GM12878 (cell line): ENCODE data around the gene CATSPERZ. TPM values are rescaled to one million over a fixed set of nuclear protein-coding genes. Genes with fewer than 3 reads are reported as not detected.

Experiments used
- CBFB ChIP-seq: IDR thresholded peaks from 2 replicates; pipeline ENCODE4 v1.6.1; 2016; ENCODE audit warnings: antibody characterized with exemption, low read depth
- CBX5 ChIP-seq: sonication (generic); IDR thresholded peaks from 2 replicates; pipeline ENCODE4 v1.6.1; 2016; ENCODE audit warnings: low read depth, moderate library complexity, mild to moderate bottlenecking, inconsistent platforms
- CHD4 ChIP-seq: fragments of 200-600 bp; sonication (generic); IDR thresholded peaks from 2 replicates; pipeline ENCODE4 v1.6.1; 2016; ENCODE audit warnings: mild to moderate bottlenecking
- IKZF2 ChIP-seq, 2 experiments: fragments of 450-650 bp; IDR thresholded peaks; 2 replicates each; pipeline ENCODE4 v1.6.1; 2017; ENCODE audit warnings: mild to moderate bottlenecking in 2 of 2, moderate library complexity in 2 of 2
- MTA3 ChIP-seq: IDR thresholded peaks from 2 replicates; pipeline ENCODE4 v1.6.1; 2012; ENCODE audit warnings: low read length, inconsistent platforms, borderline replicate concordance
- PAX5 ChIP-seq: IDR thresholded peaks from 2 replicates; pipeline ENCODE4 v1.6.1; 2011; ENCODE audit warnings: low read depth, low read length, borderline replicate concordance
- PML ChIP-seq: IDR thresholded peaks from 2 replicates; pipeline ENCODE4 v1.6.1; 2012; ENCODE audit warnings: low read length, inconsistent platforms
- RAD21 ChIP-seq: IDR thresholded peaks from 2 replicates; pipeline ENCODE4 v1.6.1; 2011; ENCODE audit warnings: mild to moderate bottlenecking, low read depth, low read length, moderate library complexity; ENCODE audit not compliant: insufficient read depth
- SMAD5 ChIP-seq: IDR thresholded peaks from 2 replicates; pipeline ENCODE4 v1.6.1; 2016; ENCODE audit warnings: antibody characterized with exemption, low read depth
- SMARCA5 ChIP-seq: fragments of 450-650 bp; IDR thresholded peaks from 2 replicates; pipeline ENCODE4 v1.6.1; 2017; ENCODE audit warnings: mild to moderate bottlenecking
- STAT3 ChIP-seq: IDR thresholded peaks from 2 replicates; pipeline ENCODE4 v1.6.1; 2011; ENCODE audit warnings: low read depth, low read length, improper control_type of control experiment
- TCF3 ChIP-seq: IDR thresholded peaks from 2 replicates; pipeline ENCODE4 v1.6.1; 2012; ENCODE audit warnings: low read depth, mild to moderate bottlenecking, low read length, borderline replicate concordance; ENCODE audit not compliant: insufficient read depth
- ZNF217 ChIP-seq: fragments of 450-650 bp; IDR thresholded peaks from 2 replicates; pipeline ENCODE4 v1.6.1; 2017; ENCODE audit warnings: antibody characterized with exemption, mild to moderate bottlenecking
- ZNF274 ChIP-seq: IDR thresholded peaks from one replicate; pipeline ENCODE4 v1.8.0; 2011; ENCODE audit not compliant: insufficient read length, insufficient read depth
- polyA plus RNA-seq, 11 experiments: library from polyadenylated mRNA; depleted of rRNA in 4 of 11; unstranded in 6 of 11; stranded (reverse) in 5 of 11; fragments of >200 nt; fragmentation: Nextera tagmentation in 4 of 11; fragmentation: Illumina TruSeq in 1 of 11; extraction: Ambion mirVana in 4 of 11; extraction: Trizol in 1 of 11; gene quantifications; 1 replicate in 1 of 11; 2 replicates in 10 of 11; pipeline versions ENCODE4 v1.2.1 to v1.2.3, GENCODE V29; 2011 to 2016; ENCODE audit warnings: inconsistent platforms in 2 of 11, missing spikeins in 2 of 11, low read depth in 1 of 11
- total RNA-seq, 4 experiments: library from RNA; depleted of rRNA in 3 of 4; stranded (reverse); fragments of >200 nt in 3 of 4; fragmentation: Illumina TruSeq in 1 of 4; extraction: Trizol in 1 of 4; gene quantifications; 2 replicates each; pipeline versions ENCODE4 v1.2.1 to v1.2.3, GENCODE V29; 2013 to 2021
- TF ChIP-seq, protein P1 (sequence below): IDR thresholded peaks from 2 replicates; pipeline ENCODE4 v1.6.1; 2011; ENCODE audit warnings: mild to moderate bottlenecking, low read depth, low read length, moderate library complexity; ENCODE audit not compliant: insufficient replicate concordance
- TF ChIP-seq, protein P2 (sequence below): fragments of 450-650 bp; IDR thresholded peaks from 2 replicates; pipeline ENCODE4 v1.6.1; 2017; ENCODE audit warnings: borderline replicate concordance
- TF ChIP-seq, protein P3 (sequence below): fragments of 450-650 bp; formaldehyde crosslinking; IDR thresholded peaks from 2 replicates; pipeline ENCODE4 v1.4.0; 2022; ENCODE audit warnings: mild to moderate bottlenecking, moderate library complexity
- TF ChIP-seq, protein P4 (sequence below): IDR thresholded peaks from 2 replicates; pipeline ENCODE4 v1.6.1; 2011; ENCODE audit warnings: borderline replicate concordance, low read depth, mild to moderate bottlenecking, moderate library complexity, low read length; ENCODE audit not compliant: insufficient read depth, poor library complexity, severe bottlenecking
- TF ChIP-seq, protein P5 (sequence below): IDR thresholded peaks from 2 replicates; pipeline ENCODE4 v1.6.1; 2012; ENCODE audit warnings: low read depth, low read length, improper control_type of control experiment
- TF ChIP-seq, protein P6 (sequence below): IDR thresholded peaks from 2 replicates; pipeline ENCODE4 v1.6.1; 2012; ENCODE audit warnings: low read length, inconsistent platforms

CATSPERZ gene
- total and polyA plus RNA-seq, 10 of the 15 experiments (the other 5 are each of a cell fraction or from before 2014, with no cell fraction given): 0.12 to 0.31 TPM; not detected in 8

DNA sequence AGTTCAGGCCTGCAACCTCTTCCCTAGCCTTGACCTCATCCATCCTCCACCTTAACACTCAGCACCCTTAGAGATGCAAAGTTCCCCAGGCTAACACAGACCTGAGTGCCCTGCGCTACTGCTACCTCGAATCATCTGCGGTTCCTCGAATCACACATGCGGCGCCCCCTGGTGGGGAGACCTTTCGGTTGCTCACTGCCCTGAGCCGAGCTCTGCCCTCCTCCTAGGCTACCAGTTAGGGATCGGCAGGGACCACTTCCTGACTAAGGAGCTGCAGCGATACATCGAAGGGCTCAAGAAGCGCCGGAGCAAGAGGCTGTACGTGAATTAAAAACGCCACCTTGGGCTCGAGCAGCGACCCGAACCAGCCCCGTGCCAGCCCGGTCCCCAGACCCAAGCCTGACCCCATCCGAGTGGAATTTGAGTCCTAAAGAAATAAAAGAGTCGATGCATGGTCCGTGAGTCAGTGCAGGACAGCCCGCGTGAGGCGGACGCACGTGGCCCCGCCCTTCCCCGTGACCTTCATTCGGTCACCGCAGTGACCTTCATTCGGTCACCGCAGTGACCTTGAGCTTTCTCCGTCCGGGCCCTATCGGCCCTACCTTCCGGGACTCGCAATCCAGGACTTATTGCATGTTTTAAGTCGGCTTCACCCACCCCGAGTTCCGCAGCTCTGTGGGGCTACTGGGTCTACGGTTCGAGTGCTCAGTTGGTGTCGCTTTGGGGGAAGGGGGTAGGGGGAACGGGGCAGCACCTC, 4.3 kb downstream of the CATSPERZ start (continued):
- 0 out of 2 replicates have a peak, but pooled peaks have one; percentile 31 for TF ChIP-seq PAX5
- no peak for TF ChIP-seq ZNF217
- TF ChIP-seq ZNF274: no peak
- no peak for TF ChIP-seq STAT3
- TF ChIP-seq, protein P1, sequence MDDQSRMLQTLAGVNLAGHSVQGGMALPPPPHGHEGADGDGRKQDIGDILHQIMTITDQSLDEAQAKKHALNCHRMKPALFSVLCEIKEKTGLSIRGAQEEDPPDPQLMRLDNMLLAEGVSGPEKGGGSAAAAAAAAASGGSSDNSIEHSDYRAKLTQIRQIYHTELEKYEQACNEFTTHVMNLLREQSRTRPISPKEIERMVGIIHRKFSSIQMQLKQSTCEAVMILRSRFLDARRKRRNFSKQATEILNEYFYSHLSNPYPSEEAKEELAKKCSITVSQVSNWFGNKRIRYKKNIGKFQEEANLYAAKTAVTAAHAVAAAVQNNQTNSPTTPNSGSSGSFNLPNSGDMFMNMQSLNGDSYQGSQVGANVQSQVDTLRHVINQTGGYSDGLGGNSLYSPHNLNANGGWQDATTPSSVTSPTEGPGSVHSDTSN: no peak
- TF ChIP-seq, protein P2, sequence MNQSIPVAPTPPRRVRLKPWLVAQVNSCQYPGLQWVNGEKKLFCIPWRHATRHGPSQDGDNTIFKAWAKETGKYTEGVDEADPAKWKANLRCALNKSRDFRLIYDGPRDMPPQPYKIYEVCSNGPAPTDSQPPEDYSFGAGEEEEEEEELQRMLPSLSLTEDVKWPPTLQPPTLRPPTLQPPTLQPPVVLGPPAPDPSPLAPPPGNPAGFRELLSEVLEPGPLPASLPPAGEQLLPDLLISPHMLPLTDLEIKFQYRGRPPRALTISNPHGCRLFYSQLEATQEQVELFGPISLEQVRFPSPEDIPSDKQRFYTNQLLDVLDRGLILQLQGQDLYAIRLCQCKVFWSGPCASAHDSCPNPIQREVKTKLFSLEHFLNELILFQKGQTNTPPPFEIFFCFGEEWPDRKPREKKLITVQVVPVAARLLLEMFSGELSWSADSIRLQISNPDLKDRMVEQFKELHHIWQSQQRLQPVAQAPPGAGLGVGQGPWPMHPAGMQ: no peak
- no peak for TF ChIP-seq TCF3
- TF ChIP-seq IKZF2 (IDR thresholded peaks at IDR 0.05): peak; percentile 59 to 70; a peak in 3 of 4 replicates
- no peak; the same call in 1 of the 2 replicates for TF ChIP-seq PML
- no peak for TF ChIP-seq CBX5
- peak; percentile 93; the same call in 1 of the 2 replicates for TF ChIP-seq SMARCA5
- TF ChIP-seq CBFB: no peak
- TF ChIP-seq, protein P3, sequence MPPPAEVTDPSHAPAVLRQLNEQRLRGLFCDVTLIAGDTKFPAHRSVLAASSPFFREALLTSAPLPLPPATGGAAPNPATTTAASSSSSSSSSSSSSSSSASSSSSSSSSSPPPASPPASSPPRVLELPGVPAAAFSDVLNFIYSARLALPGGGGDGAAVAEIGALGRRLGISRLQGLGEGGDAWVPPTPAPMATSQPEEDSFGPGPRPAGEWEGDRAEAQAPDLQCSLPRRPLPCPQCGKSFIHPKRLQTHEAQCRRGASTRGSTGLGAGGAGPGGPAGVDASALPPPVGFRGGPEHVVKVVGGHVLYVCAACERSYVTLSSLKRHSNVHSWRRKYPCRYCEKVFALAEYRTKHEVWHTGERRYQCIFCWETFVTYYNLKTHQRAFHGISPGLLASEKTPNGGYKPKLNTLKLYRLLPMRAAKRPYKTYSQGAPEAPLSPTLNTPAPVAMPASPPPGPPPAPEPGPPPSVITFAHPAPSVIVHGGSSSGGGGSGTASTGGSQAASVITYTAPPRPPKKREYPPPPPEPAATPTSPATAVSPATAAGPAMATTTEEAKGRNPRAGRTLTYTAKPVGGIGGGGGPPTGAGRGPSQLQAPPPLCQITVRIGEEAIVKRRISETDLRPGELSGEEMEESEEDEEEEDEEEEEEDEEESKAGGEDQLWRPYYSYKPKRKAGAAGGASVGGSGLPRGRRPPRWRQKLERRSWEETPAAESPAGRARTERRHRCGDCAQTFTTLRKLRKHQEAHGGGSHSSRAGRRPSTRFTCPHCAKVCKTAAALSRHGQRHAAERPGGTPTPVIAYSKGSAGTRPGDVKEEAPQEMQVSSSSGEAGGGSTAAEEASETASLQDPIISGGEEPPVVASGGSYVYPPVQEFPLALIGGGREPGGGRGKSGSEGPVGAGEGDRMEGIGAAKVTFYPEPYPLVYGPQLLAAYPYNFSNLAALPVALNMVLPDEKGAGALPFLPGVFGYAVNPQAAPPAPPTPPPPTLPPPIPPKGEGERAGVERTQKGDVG (CRISPR knock-in tag): no peak
- TF ChIP-seq, protein P4, sequence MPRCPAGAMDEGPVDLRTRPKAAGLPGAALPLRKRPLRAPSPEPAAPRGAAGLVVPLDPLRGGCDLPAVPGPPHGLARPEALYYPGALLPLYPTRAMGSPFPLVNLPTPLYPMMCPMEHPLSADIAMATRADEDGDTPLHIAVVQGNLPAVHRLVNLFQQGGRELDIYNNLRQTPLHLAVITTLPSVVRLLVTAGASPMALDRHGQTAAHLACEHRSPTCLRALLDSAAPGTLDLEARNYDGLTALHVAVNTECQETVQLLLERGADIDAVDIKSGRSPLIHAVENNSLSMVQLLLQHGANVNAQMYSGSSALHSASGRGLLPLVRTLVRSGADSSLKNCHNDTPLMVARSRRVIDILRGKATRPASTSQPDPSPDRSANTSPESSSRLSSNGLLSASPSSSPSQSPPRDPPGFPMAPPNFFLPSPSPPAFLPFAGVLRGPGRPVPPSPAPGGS: no peak
- TF ChIP-seq SMAD5: no peak
- TF ChIP-seq, protein P5, sequence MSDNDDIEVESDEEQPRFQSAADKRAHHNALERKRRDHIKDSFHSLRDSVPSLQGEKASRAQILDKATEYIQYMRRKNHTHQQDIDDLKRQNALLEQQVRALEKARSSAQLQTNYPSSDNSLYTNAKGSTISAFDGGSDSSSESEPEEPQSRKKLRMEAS: peak; percentile 85
- TF ChIP-seq, protein P6, sequence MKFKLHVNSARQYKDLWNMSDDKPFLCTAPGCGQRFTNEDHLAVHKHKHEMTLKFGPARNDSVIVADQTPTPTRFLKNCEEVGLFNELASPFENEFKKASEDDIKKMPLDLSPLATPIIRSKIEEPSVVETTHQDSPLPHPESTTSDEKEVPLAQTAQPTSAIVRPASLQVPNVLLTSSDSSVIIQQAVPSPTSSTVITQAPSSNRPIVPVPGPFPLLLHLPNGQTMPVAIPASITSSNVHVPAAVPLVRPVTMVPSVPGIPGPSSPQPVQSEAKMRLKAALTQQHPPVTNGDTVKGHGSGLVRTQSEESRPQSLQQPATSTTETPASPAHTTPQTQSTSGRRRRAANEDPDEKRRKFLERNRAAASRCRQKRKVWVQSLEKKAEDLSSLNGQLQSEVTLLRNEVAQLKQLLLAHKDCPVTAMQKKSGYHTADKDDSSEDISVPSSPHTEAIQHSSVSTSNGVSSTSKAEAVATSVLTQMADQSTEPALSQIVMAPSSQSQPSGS: no peak
- no peak for TF ChIP-seq CHD4
- peak; percentile 41 for TF ChIP-seq RAD21
- TF ChIP-seq MTA3: no peak
